AG09319 (cell line): ENCODE data around the gene SBF2.
"Not testable (repeated sequence)": the region's sequence is repeated elsewhere in the genome, so short reads cannot be mapped to it uniquely, and the experiment has no call there.

Experiments
- DNase-seq: peaks from one replicate; pipeline ENCODE4 v3.0.0-alpha.2; 2010; ENCODE audit warnings: low read depth; ENCODE audit errors: extremely low read depth
- TF ChIP-seq, protein P1 (sequence below): IDR thresholded peaks from 2 replicates; pipeline ENCODE4 v1.5.1; 2011; ENCODE audit warnings: low read depth, mild to moderate bottlenecking, inconsistent platforms, low read length, moderate library complexity

The SBF2 gene

DNA sequence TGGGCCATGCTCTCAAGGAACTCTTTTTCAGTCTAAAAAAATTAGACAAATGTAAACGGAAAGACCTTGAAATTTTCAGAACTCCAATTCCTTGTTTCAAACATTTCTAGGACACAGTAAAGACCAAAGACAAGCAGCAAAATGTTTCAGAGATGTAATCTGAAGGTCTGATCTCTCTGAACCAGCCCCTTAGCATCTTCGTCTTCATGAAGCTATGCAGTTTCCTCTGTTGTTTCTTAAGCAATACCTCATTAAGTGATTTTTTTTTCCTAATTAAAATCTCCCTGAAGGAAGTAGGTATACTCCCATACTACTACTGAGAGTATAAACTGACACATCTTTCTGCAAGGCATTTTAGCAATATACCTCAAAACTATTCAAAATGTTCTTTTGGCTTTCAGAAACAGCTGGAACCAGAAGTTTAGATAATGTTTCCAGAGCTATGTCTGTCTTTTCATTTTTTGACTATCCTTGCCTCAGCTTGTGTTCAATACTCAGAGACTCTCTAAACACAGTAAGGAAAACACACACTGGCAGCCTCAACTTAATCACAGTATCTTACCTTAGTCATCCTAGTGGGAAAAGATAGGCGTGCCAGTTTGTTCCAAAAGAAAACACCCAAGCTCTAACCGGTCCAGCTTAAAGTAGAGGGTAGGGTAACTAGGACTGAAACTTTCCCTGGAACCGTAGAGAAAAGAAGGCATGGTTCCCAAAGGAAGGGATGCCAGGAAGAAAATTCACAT is 25.1 kb downstream of the SBF2 start:
- TF ChIP-seq, protein P1, sequence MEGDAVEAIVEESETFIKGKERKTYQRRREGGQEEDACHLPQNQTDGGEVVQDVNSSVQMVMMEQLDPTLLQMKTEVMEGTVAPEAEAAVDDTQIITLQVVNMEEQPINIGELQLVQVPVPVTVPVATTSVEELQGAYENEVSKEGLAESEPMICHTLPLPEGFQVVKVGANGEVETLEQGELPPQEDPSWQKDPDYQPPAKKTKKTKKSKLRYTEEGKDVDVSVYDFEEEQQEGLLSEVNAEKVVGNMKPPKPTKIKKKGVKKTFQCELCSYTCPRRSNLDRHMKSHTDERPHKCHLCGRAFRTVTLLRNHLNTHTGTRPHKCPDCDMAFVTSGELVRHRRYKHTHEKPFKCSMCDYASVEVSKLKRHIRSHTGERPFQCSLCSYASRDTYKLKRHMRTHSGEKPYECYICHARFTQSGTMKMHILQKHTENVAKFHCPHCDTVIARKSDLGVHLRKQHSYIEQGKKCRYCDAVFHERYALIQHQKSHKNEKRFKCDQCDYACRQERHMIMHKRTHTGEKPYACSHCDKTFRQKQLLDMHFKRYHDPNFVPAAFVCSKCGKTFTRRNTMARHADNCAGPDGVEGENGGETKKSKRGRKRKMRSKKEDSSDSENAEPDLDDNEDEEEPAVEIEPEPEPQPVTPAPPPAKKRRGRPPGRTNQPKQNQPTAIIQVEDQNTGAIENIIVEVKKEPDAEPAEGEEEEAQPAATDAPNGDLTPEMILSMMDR: no peak
- no peak for DNase-seq

- DNase-seq: no peak
- TF ChIP-seq, protein P1: no peak
Observed at GRCh38 chr11:10267821-10268220, 26.2 kb downstream of the SBF2 start.

GRCh38 chr11:10265936-10266335 is 28.1 kb downstream of the SBF2 start:
- TF ChIP-seq, protein P1: no peak

DNA sequence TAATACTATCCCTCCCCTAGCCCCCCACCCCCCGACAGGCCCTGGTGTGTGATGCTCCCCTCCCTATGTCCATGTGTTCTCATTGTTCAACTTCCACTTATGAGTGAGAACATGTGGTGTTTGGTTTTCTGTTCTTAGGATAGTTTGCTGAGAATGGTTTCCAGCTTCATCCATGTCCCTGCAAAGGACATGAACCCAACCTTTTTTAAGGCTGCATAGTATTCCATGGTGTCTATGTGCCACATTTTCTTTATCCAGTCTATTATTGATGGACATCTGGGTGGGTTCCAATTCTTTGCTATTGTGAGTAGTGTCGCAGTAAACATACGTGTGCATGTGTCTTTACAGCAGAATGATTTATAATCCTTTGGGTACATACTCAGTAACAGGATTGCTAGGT is 29.3 kb downstream of the SBF2 start:
- DNase-seq: not testable (repeated sequence)

More at GRCh38 chr11:10265936-10266335, 28.1 kb downstream of the SBF2 start:
- DNase-seq: no peak

DNA sequence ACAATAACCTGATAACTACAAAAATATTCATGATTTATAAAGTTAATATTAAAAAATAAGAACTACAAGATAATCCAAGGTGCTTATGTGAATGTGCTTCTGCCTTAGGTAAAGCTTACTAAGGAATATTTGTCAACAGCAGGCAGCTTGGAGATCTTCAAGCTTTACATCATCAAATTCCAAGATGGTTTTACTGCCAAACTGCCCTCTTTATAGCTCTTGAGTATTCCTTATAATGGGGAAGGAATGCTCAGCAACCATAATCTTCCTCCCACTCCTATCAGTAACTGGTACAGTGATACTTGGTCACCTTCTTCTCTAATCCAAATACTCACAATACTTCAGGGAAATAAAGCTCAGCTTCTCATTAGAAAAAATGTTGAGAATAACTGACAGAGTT is 30.1 kb downstream of the SBF2 start:
- TF ChIP-seq, protein P1: no peak
- peak; percentile 8 for DNase-seq

DNA sequence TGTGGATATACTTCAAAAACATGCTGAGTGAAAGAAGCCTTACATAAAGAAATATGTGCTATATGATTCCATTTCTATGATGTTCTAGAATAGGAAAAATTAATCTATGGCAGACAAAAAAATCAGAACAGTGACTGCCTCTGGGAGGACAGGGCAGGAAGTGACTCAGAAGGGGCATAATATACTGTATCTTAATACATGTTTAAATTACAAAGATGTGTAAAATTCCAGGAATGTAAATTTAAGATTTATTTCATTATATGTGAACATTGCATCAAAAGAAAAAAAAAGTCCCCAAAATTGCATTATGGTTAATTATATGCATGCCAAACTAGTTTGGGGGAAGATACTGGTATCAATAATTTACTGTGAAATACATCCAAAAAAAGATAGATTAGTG is 32.2 kb downstream of the SBF2 start:
- DNase-seq: no peak
- TF ChIP-seq, protein P1: no peak

DNA sequence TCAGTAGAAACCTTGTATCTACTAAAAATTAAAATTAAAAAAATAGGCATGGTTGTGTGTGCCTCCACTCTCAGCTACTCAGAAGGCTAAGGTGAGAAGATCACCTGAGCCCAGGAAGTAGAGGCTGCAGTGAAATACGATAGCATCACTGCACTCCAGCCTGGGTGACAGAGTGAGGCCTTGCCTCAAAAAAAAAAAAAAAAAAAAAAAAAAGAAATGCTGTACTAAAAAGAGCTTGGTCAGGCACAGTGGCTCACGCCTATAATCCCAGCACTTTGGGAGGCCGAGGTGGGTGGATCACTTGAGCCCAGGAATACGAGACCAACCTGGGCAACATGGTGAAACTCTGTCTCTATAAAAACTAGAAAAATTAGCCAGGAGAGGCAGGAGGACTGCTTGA is 36.5 kb downstream of the SBF2 start:
- TF ChIP-seq, protein P1: no peak
- DNase-seq: no peak

- no peak for DNase-seq
- TF ChIP-seq, protein P1: no peak
Observed at GRCh38 chr11:10255388-10256125, 38.5 kb downstream of the SBF2 start.

- DNase-seq: not testable (repeated sequence)
Observed at GRCh38 chr11:10249448-10250131, 44.4 kb downstream of the SBF2 start.
